ACC112 (cell line): ENCODE data around the gene CHCHD3.

ENCODE experiments used
- H2AFZ ChIP-seq: fragments of 200-600 bp; sonication (generic); one replicate; pipeline ENCODE4 v1.6.0; 2017; ENCODE audit warnings: antibody characterized with exemption, low read length; ENCODE audit not compliant: unreplicated experiment
- H3K27ac ChIP-seq: fragments of 200-600 bp; sonication (generic); 2 replicates; pipeline ENCODE4 v1.5.1; 2014; ENCODE audit warnings: low read depth, mild to moderate bottlenecking, antibody characterized with exemption, low read length, moderate library complexity
- H3K27me3 ChIP-seq: fragments of 200-600 bp; sonication (generic); 2 replicates; pipeline ENCODE4 v1.6.1; 2014; ENCODE audit warnings: mild to moderate bottlenecking, antibody characterized with exemption, low read length, moderate library complexity, mixed read lengths; ENCODE audit not compliant: insufficient read depth
- H3K36me3 ChIP-seq: fragments of 200-600 bp; sonication (generic); 2 replicates; pipeline ENCODE4 v1.6.1; 2016; ENCODE audit warnings: mild to moderate bottlenecking, antibody characterized with exemption, low read length, moderate library complexity, mixed read lengths; ENCODE audit not compliant: insufficient read depth
- H3K4me1 ChIP-seq: fragments of 200-600 bp; sonication (generic); one replicate; pipeline ENCODE4 v1.6.1; 2016; ENCODE audit warnings: low read length, mixed read lengths; ENCODE audit not compliant: insufficient read depth, unreplicated experiment, control insufficient read depth
- H3K4me3 ChIP-seq: fragments of 200-600 bp; sonication (generic); 2 replicates; pipeline ENCODE4 v1.5.1; 2014; ENCODE audit warnings: mild to moderate bottlenecking, low read depth, low read length
- H3K79me2 ChIP-seq: fragments of 200-600 bp; sonication (generic); one replicate; pipeline ENCODE4 v1.6.0; 2016; ENCODE audit warnings: low read length; ENCODE audit not compliant: control insufficient read depth, unreplicated experiment, insufficient read depth

Gene CHCHD3

GRCh38 chr7:132825932-132826835 is 255.7 kb downstream of the CHCHD3 start:
- Histone ChIP-seq H3K79me2 (no peaks in the 10 kb centered on the region), H3K27ac (no peak overlapping the region), H3K36me3 (no peaks in the 10 kb centered on the region), H3K27me3 (no peaks in the 10 kb centered on the region), H3K4me1 (no peaks in the 10 kb centered on the region), H2AFZ (no peak overlapping the region), H3K4me3 (no peak overlapping the region)

- Histone ChIP-seq H3K79me2 (no peaks in the 10 kb centered on the region), H3K4me1 (no peaks in the 10 kb centered on the region), H3K36me3 (no peaks in the 10 kb centered on the region), H3K27me3 (no peaks in the 10 kb centered on the region), H3K4me3 (no peak overlapping the region), H3K27ac (no peak overlapping the region), H2AFZ (no peak overlapping the region)
Measured at GRCh38 chr7:132825222-132825621, 256.7 kb downstream of the CHCHD3 start.

GRCh38 chr7:132819648-132820047 is 262.2 kb downstream of the CHCHD3 start:
- Histone ChIP-seq H3K79me2 (no peaks in the 10 kb centered on the region), H3K27ac (no peak overlapping the region), H3K4me3 (no peak overlapping the region), H2AFZ (no peak overlapping the region), H3K4me1 (peaks cover 5% of the 10 kb centered on the region), H3K27me3 (no peaks in the 10 kb centered on the region), H3K36me3 (no peaks in the 10 kb centered on the region)

- no peaks in the 10 kb centered on the region for H3K79me2 ChIP-seq
- H3K36me3 ChIP-seq = no peaks in the 10 kb centered on the region
- H3K27me3 ChIP-seq = no peaks in the 10 kb centered on the region
- no peak overlapping the region for H2AFZ ChIP-seq
- H3K27ac ChIP-seq = no peak overlapping the region
- peaks cover 5% of the 10 kb centered on the region for H3K4me1 ChIP-seq
- no peak overlapping the region for H3K4me3 ChIP-seq
Measured at GRCh38 chr7:132817949-132818348, 263.9 kb downstream of the CHCHD3 start.

- Histone ChIP-seq H3K4me1 (peaks cover 5% of the 10 kb centered on the region), H2AFZ (no peak overlapping the region), H3K79me2 (no peaks in the 10 kb centered on the region), H3K27ac (no peak overlapping the region), H3K27me3 (no peaks in the 10 kb centered on the region), H3K36me3 (no peaks in the 10 kb centered on the region), H3K4me3 (no peak overlapping the region)
Measured at GRCh38 chr7:132815696-132816311, 266.1 kb downstream of the CHCHD3 start.

- no peaks in the 10 kb centered on the region for H3K27me3 ChIP-seq
- H3K79me2 ChIP-seq = no peaks in the 10 kb centered on the region
- H2AFZ ChIP-seq = no peak overlapping the region
- H3K4me1 ChIP-seq = peaks cover 5% of the 10 kb centered on the region
- H3K4me3 ChIP-seq = no peak overlapping the region
- no peaks in the 10 kb centered on the region for H3K36me3 ChIP-seq
- H3K27ac ChIP-seq = no peak overlapping the region
Measured at GRCh38 chr7:132815130-132815529, 266.8 kb downstream of the CHCHD3 start.

- no peak overlapping the region for H2AFZ ChIP-seq
- no peaks in the 10 kb centered on the region for H3K79me2 ChIP-seq
- no peaks in the 10 kb centered on the region for H3K36me3 ChIP-seq
- H3K27me3 ChIP-seq = no peaks in the 10 kb centered on the region
- H3K4me1 ChIP-seq = no peaks in the 10 kb centered on the region
- H3K4me3 ChIP-seq = no peak overlapping the region
- H3K27ac ChIP-seq = no peak overlapping the region
Measured at GRCh38 chr7:132810561-132810960, 271.3 kb downstream of the CHCHD3 start.

- Histone ChIP-seq H3K4me3 (no peak overlapping the region), H3K36me3 (no peaks in the 10 kb centered on the region), H3K27ac (no peak overlapping the region), H3K27me3 (no peaks in the 10 kb centered on the region), H2AFZ (no peak overlapping the region), H3K79me2 (no peaks in the 10 kb centered on the region), H3K4me1 (no peaks in the 10 kb centered on the region)
Measured at GRCh38 chr7:132806834-132807233, 275.1 kb downstream of the CHCHD3 start.

- Histone ChIP-seq H3K4me3 (no peak overlapping the region), H3K4me1 (no peaks in the 10 kb centered on the region), H3K27ac (no peak overlapping the region), H3K36me3 (no peaks in the 10 kb centered on the region), H3K79me2 (no peaks in the 10 kb centered on the region), H2AFZ (no peak overlapping the region), H3K27me3 (no peaks in the 10 kb centered on the region)
Measured at GRCh38 chr7:132805766-132806165, 276.1 kb downstream of the CHCHD3 start.

- H3K79me2 ChIP-seq = no peaks in the 10 kb centered on the region
- no peaks in the 10 kb centered on the region for H3K36me3 ChIP-seq
- no peak overlapping the region for H3K4me3 ChIP-seq
- H3K27me3 ChIP-seq = no peaks in the 10 kb centered on the region
- no peaks in the 10 kb centered on the region for H3K4me1 ChIP-seq
- no peak overlapping the region for H2AFZ ChIP-seq
- no peak overlapping the region for H3K27ac ChIP-seq
Measured at GRCh38 chr7:132804849-132805485, 276.9 kb downstream of the CHCHD3 start.
